ENCODE data around the gene SPON1. TPM values are rescaled to one million over a fixed set of nuclear protein-coding genes. Genes with fewer than 3 reads are reported as not detected.

The SPON1 gene
- total RNA-seq, 2 experiments from 2014 or later = 2.1 to 2.2 TPM

GRCh38 chr11:14269692-14270573 lies 307.4 kb downstream of the SPON1 start:
- H3K27me3 Mint-ChIP-seq = no peaks in the 10 kb centered on the region
- ChIA-PET CTCF (no interaction called here), POLR2A (no interaction called here)
- Histone ChIP-seq H3K4me1 (ENCODE audit: insufficient read depth, low read length) (peaks cover 20% of the 10 kb centered on the region), H3K27me3 (ENCODE audit: control insufficient read depth in 1 of 2, insufficient read depth in 2 of 2, low read length in 2 of 2) (no peaks in the 10 kb centered on the region), H3K4me3 (ENCODE audit: low read length) (no peak overlapping the region), H3K9me3 (ENCODE audit: control insufficient read depth in 1 of 2, insufficient read depth in 1 of 2, low read length in 2 of 2) (no peaks in the 10 kb centered on the region), H3K36me3 (ENCODE audit: insufficient read depth, low read length) (no peaks in the 10 kb centered on the region), H3K27ac (ENCODE audit: low read depth in 1 of 2, low read length in 2 of 2) (no peak overlapping the region)
- peak overlapping the region; percentile 9 for H3K27ac Mint-ChIP-seq
- peak overlapping the region; percentile 55 for H3K4me3 Mint-ChIP-seq
- H3K36me3 Mint-ChIP-seq (ENCODE audit: low read depth) = peaks cover 20% of the 10 kb centered on the region
- no peak for DNase-seq
- peaks cover 28% of the 10 kb centered on the region for H3K4me1 Mint-ChIP-seq (ENCODE audit: low read depth)
- TF ChIP-seq CTCF (IDR thresholded peaks at IDR 0.05) = no peak
- ATAC-seq (ENCODE audit: poor library complexity) = no peak
- no peaks in the 10 kb centered on the region for H3K9me3 Mint-ChIP-seq
- intact Hi-C loops (cut with DNase I, micrococcal nuclease) = no loop called here

- no peaks in the 10 kb centered on the region for H3K27me3 Mint-ChIP-seq
- no peak for TF ChIP-seq CTCF (IDR thresholded peaks at IDR 0.05)
- no peaks in the 10 kb centered on the region for H3K9me3 Mint-ChIP-seq
- Histone ChIP-seq H3K36me3 (ENCODE audit: insufficient read depth, low read length) (no peaks in the 10 kb centered on the region), H3K9me3 (ENCODE audit: control insufficient read depth in 1 of 2, insufficient read depth in 1 of 2, low read length in 2 of 2) (no peaks in the 10 kb centered on the region), H3K4me3 (ENCODE audit: low read length) (peak overlapping the region; percentile 10), H3K27me3 (ENCODE audit: control insufficient read depth in 1 of 2, insufficient read depth in 2 of 2, low read length in 2 of 2) (no peaks in the 10 kb centered on the region), H3K4me1 (ENCODE audit: insufficient read depth, low read length) (peaks cover 20% of the 10 kb centered on the region), H3K27ac (ENCODE audit: low read depth in 1 of 2, low read length in 2 of 2) (peak overlapping the region in 1 of 2 donors; percentile 23)
- intact Hi-C loops (cut with DNase I, micrococcal nuclease) = no loop called here
- POLR2A ChIA-PET = no interaction called here
- H3K27ac Mint-ChIP-seq = peak overlapping the region; percentile 9
- peak overlapping the region; percentile 68 for H3K4me3 Mint-ChIP-seq
- ATAC-seq (ENCODE audit: poor library complexity) = peak; percentile 62
- H3K36me3 Mint-ChIP-seq (ENCODE audit: low read depth) = peaks cover 10% of the 10 kb centered on the region
- DNase-seq = peak in 4 of 14 experiments; percentile 13 to 59 (median 34)
- CTCF ChIA-PET = no interaction called here
- H3K4me1 Mint-ChIP-seq (ENCODE audit: low read depth) = peaks cover 28% of the 10 kb centered on the region
Observed at GRCh38 chr11:14270690-14271542, 308.4 kb downstream of the SPON1 start.

- Histone ChIP-seq H3K27me3 (ENCODE audit: control insufficient read depth in 1 of 2, insufficient read depth in 2 of 2, low read length in 2 of 2) (no peaks in the 10 kb centered on the region), H3K4me1 (ENCODE audit: insufficient read depth, low read length) (peaks cover 20% of the 10 kb centered on the region), H3K9me3 (ENCODE audit: control insufficient read depth in 1 of 2, insufficient read depth in 1 of 2, low read length in 2 of 2) (no peaks in the 10 kb centered on the region), H3K4me3 (ENCODE audit: low read length) (no peak overlapping the region), H3K36me3 (ENCODE audit: insufficient read depth, low read length) (no peaks in the 10 kb centered on the region), H3K27ac (ENCODE audit: low read depth in 1 of 2, low read length in 2 of 2) (no peak overlapping the region)
- Mint-ChIP-seq H3K4me3 (no peak overlapping the region), H3K36me3 (ENCODE audit: low read depth) (peaks cover 4% of the 10 kb centered on the region), H3K27ac (no peak overlapping the region), H3K27me3 (no peaks in the 10 kb centered on the region), H3K4me1 (ENCODE audit: low read depth) (peaks cover 31% of the 10 kb centered on the region), H3K9me3 (no peaks in the 10 kb centered on the region)
- no peak for ATAC-seq (ENCODE audit: poor library complexity)
- no peak for TF ChIP-seq CTCF (IDR thresholded peaks at IDR 0.05)
- DNase-seq = no peak
- CTCF ChIA-PET = no interaction called here
- POLR2A ChIA-PET = no interaction called here
- intact Hi-C loops (cut with DNase I, micrococcal nuclease) = no loop called here
Observed at GRCh38 chr11:14273895-14274294, 311.4 kb downstream of the SPON1 start.
